ENCODE measurements around the gene NOTCH3. TPM values are rescaled to one million over a fixed set of nuclear protein-coding genes. Genes with fewer than 3 reads are reported as not detected.
A peak's percentile ranks its signal among the peaks of the same experiment; 100 is the strongest.

NOTCH3 gene
- total RNA-seq, 1 donor from 2014 or later, result 67.9 TPM

GRCh38 chr19:15149737-15150136, 51.1 kb downstream of the NOTCH3 start:
- no peaks in the 10 kb centered on the region for H3K36me3 ChIP-seq
- H3K4me3 ChIP-seq, result no peak overlapping the region
- no peak for DNase-seq
- no peaks in the 10 kb centered on the region for H3K4me1 ChIP-seq
- ATAC-seq, result peak; percentile 67
- H3K27me3 ChIP-seq, result no peaks in the 10 kb centered on the region
- TF ChIP-seq CTCF (IDR thresholded peaks at IDR 0.05), result no peak
- H3K27ac ChIP-seq, result no peak overlapping the region
- intact Hi-C loops (cut with DNase I), result loop anchor here (10.0 kb wide), 1 partner anchor 55 kb away; no protein-coding TSS in a partner anchor
- peaks cover 4% of the 10 kb centered on the region for H3K9me3 ChIP-seq

- TF ChIP-seq CTCF (IDR thresholded peaks at IDR 0.05), result no peak
- no peak for ATAC-seq
- Histone ChIP-seq H3K4me1 (no peaks in the 10 kb centered on the region), H3K9me3 (no peaks in the 10 kb centered on the region), H3K4me3 (no peak overlapping the region), H3K36me3 (no peaks in the 10 kb centered on the region), H3K27ac (no peak overlapping the region), H3K27me3 (no peaks in the 10 kb centered on the region)
- intact Hi-C loops (cut with DNase I), result no loop called here
- DNase-seq, result no peak
Measured at GRCh38 chr19:15147090-15147489, 53.7 kb downstream of the NOTCH3 start.

- ATAC-seq (no peak), DNase-seq (no peak)
- Histone ChIP-seq H3K9me3 (no peaks in the 10 kb centered on the region), H3K4me1 (no peaks in the 10 kb centered on the region), H3K4me3 (no peak overlapping the region), H3K36me3 (no peaks in the 10 kb centered on the region), H3K27me3 (no peaks in the 10 kb centered on the region), H3K27ac (no peak overlapping the region)
- intact Hi-C loops (cut with DNase I), result no loop called here
- no peak for TF ChIP-seq CTCF (IDR thresholded peaks at IDR 0.05)
Measured at GRCh38 chr19:15144046-15144646, 56.6 kb downstream of the NOTCH3 start.

GRCh38 chr19:15142313-15142712, 58.5 kb downstream of the NOTCH3 start:
- Histone ChIP-seq H3K4me1 (no peaks in the 10 kb centered on the region), H3K27me3 (no peaks in the 10 kb centered on the region), H3K4me3 (no peak overlapping the region), H3K36me3 (no peaks in the 10 kb centered on the region), H3K9me3 (no peaks in the 10 kb centered on the region), H3K27ac (no peak overlapping the region)
- intact Hi-C loops (cut with DNase I), result no loop called here
- no peak for DNase-seq
- TF ChIP-seq CTCF (IDR thresholded peaks at IDR 0.05), result no peak
- ATAC-seq, result no peak

GRCh38 chr19:15141143-15141542, 59.7 kb downstream of the NOTCH3 start:
- Histone ChIP-seq H3K36me3 (no peaks in the 10 kb centered on the region), H3K4me3 (no peak overlapping the region), H3K27me3 (no peaks in the 10 kb centered on the region), H3K27ac (no peak overlapping the region), H3K4me1 (no peaks in the 10 kb centered on the region), H3K9me3 (no peaks in the 10 kb centered on the region)
- intact Hi-C loops (cut with DNase I), result no loop called here
- DNase-seq, result no peak
- no peak for TF ChIP-seq CTCF (IDR thresholded peaks at IDR 0.05)
- no peak for ATAC-seq

GRCh38 chr19:15138427-15138826, 62.4 kb downstream of the NOTCH3 start:
- Histone ChIP-seq H3K36me3 (no peaks in the 10 kb centered on the region), H3K9me3 (no peaks in the 10 kb centered on the region), H3K4me1 (no peaks in the 10 kb centered on the region), H3K27me3 (no peaks in the 10 kb centered on the region), H3K27ac (no peak overlapping the region), H3K4me3 (no peak overlapping the region)
- no peak for TF ChIP-seq CTCF (IDR thresholded peaks at IDR 0.05)
- no peak for DNase-seq
- intact Hi-C loops (cut with DNase I), result no loop called here
- ATAC-seq, result no peak

Measured in upper lobe of right lung (tissue), 1 donor.